ENCODE data around the gene ACP1.

The ACP1 gene

DNA sequence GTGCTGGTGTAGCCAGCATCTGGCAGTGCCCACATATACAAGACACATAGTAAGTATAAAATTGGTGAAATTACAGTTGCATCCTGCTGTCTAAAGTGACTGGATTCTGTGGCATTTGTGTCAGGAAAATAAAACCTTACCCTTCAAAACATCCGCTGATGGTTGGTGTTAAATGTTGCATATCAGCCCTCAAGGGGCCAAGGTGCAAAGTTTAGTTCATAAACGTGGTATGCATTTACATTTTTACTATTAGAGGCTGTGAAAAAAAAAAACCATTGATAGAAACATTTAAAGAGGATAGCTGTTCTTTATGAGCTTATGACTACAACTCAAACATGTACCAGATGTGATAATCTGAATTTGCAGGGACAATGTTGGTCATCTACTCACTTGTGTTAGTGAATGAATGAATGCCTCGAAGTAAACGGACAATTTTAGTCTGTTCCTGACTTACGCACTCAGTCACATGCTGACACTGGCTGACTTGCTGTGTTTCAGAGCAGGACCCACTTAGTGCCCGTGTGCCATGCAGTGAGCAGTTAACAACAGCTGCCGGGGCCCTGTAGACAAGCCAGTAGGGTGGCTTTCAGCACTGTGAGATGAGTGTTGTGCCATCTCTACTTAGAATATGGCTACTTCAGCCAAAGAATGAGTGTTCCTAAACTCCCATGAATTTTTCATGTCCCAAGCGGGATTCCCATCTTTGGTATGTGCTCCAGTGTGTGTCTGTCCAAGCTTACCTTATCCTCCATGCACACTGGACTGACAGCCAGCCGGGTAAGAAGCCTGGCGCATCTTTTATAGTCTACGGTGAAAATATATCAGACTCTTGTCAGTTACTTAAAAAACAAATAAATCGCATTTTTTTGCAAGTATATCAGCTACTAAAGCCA lies 17.9 kb downstream of the ACP1 start:
- TF ChIP-seq, protein P1, sequence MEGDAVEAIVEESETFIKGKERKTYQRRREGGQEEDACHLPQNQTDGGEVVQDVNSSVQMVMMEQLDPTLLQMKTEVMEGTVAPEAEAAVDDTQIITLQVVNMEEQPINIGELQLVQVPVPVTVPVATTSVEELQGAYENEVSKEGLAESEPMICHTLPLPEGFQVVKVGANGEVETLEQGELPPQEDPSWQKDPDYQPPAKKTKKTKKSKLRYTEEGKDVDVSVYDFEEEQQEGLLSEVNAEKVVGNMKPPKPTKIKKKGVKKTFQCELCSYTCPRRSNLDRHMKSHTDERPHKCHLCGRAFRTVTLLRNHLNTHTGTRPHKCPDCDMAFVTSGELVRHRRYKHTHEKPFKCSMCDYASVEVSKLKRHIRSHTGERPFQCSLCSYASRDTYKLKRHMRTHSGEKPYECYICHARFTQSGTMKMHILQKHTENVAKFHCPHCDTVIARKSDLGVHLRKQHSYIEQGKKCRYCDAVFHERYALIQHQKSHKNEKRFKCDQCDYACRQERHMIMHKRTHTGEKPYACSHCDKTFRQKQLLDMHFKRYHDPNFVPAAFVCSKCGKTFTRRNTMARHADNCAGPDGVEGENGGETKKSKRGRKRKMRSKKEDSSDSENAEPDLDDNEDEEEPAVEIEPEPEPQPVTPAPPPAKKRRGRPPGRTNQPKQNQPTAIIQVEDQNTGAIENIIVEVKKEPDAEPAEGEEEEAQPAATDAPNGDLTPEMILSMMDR (IDR thresholded peaks at IDR 0.05; ENCODE audit: borderline replicate concordance, control extremely low read depth, extremely low read depth, insufficient read depth, missing control alignments): no peak
- in situ Hi-C loops (cut with MboI; ENCODE audit: low sequenced_read_pairs, unreplicated experiment): no loop called here
- no peak for DNase-seq (ENCODE audit: low spot score)

DNA sequence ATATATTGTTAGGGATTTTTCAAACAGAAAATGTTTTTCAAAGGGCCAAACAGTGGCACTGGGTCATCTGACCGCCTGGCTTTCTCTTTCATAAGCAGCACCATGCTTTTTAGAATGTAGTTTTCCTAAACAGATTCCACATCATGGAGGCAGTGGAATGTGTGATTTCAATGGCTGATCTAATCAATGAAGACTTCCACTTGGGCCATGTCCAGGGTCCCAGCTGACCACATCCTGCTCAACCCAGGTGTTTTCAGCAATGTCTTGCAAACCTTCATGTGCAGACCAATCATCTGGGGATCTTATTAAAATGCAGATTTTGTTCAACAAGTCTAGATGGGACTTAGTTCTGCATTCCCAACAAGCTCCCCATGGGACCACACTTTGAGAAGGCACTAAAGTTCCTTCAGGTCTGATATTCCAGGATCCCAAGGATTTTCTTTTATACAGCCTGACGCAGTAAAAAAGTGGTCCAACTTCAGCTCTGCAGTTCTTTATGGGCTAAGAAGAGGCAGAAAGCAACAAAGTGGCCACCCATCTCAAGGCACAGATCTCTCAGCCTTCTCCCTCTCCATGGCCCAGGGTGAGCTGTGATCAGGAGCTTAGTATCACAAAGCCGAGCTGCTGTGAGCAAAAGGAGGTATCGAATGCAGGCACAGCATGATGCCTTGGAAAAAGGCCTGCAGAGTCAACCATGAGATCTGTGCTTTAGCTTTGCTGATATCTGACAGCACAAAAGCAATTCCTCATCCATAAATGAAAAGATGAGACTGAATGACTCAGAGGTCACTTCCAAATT lies 19.4 kb downstream of the ACP1 start:
- TF ChIP-seq, protein P1 (IDR thresholded peaks at IDR 0.05; ENCODE audit: borderline replicate concordance, control extremely low read depth, extremely low read depth, insufficient read depth, missing control alignments): no peak
- no peak for DNase-seq (ENCODE audit: low spot score)
- in situ Hi-C loops (cut with MboI; ENCODE audit: low sequenced_read_pairs, unreplicated experiment): no loop called here

DNA sequence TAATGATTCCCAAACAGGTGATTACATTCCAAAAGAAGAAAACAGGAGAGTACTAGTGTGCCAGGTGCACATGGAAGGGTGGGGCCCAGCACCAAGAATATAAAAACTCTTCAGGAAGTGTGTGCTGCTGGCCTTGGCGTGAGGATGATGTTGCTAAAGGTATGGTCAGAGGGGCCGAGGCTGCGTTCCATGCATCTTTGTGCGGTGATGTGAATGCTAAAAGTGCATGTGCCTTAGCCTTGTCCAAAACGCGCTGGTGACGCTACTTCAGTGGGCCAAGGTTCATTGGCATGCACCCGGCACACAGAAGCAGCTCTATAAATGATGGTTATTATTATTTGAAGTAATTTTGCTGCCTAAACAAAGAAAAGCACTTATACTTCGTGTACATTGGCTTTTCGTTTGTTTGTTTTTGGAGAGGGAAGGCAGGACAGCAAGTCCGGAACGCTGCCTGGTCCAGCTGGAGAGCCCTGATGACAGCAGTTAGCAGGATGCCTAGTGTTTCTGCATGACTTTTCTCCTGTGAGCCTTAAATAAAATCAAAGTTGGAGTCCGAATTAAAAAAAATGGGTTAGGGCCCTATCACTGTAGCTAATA lies 20.2 kb downstream of the ACP1 start:
- no peak for DNase-seq (ENCODE audit: low spot score)
- TF ChIP-seq, protein P1 (IDR thresholded peaks at IDR 0.05; ENCODE audit: borderline replicate concordance, control extremely low read depth, extremely low read depth, insufficient read depth, missing control alignments): no peak
- in situ Hi-C loops (cut with MboI; ENCODE audit: low sequenced_read_pairs, unreplicated experiment): no loop called here

DNA sequence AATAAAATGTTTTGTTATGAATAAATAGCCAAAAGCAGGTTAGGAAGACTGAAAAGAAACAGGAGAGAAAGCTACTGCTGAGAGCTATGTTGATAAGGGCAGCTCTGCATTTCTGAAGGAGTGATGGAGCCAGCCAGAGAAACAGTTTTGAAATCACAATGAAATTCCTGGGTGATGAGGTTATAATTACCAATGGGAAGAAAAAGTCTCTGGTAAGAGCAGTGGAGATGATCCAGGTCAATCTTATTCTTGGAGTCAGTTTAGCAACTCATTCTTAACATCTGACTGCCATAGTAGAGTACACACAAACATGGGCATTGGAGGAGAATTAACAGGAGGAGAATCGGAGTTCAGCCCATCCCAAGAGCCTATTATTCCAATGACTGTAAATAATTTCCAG lies 20.8 kb downstream of the ACP1 start:
- in situ Hi-C loops (cut with MboI; ENCODE audit: low sequenced_read_pairs, unreplicated experiment): no loop called here
- DNase-seq (ENCODE audit: low spot score): no peak
- TF ChIP-seq, protein P1 (IDR thresholded peaks at IDR 0.05; ENCODE audit: borderline replicate concordance, control extremely low read depth, extremely low read depth, insufficient read depth, missing control alignments): no peak

DNA sequence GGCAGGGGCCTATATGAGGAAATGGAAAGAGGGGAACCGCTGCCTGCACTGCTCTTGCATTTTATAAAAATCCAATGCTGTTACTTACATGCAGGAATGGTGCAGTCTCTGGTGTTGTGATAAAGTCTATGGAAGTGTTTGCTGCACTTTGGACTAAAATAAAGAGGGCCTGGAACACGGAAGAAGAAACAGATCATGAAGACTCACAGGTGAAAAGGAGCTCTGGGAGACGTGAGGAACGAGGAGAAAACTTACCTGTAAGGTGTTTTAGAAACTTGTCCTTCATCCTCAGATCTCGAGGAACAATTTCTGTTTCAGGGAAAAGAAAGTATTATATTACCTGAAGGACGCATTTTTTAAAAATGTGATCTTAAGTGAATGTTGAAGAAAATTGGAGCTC lies 21.3 kb downstream of the ACP1 start:
- in situ Hi-C loops (cut with MboI; ENCODE audit: low sequenced_read_pairs, unreplicated experiment): no loop called here
- no peak for DNase-seq (ENCODE audit: low spot score)
- TF ChIP-seq, protein P1 (IDR thresholded peaks at IDR 0.05; ENCODE audit: borderline replicate concordance, control extremely low read depth, extremely low read depth, insufficient read depth, missing control alignments): no peak

DNA sequence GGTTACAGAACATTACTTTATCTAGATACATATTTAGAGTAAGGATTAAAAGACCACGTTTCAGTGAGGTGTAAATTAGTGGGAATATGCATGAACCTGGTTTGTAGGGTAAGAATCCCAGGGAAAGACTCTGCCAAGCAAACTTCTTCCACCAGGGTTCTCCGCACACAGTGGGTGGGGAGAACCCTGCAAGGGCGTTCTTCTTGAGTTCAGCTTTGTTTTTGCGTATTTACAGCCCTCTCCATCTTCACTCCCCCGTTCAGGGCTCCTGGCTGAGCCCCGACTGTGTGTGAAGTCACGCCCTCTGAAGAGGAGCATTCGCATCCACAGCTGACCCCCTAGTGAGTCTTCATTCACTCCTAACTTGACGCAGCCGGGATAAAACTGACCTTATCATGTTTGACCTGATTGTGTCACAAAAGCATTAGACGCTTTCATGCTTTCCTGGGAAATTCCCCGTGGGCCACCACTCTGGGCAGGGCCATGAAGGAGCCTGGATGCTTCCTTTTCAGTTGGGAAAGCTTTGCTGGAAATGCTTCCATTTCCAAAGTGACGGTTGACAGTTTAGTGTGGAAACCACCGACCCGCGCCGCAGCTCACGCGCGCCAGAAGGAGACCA lies 22.1 kb downstream of the ACP1 start:
- no peak for DNase-seq (ENCODE audit: low spot score)
- TF ChIP-seq, protein P1 (IDR thresholded peaks at IDR 0.05; ENCODE audit: borderline replicate concordance, control extremely low read depth, extremely low read depth, insufficient read depth, missing control alignments): no peak
- in situ Hi-C loops (cut with MboI; ENCODE audit: low sequenced_read_pairs, unreplicated experiment): no loop called here
